ENCODE results near the gene KDM4C.
A peak's percentile ranks its signal among the peaks of the same experiment; 100 is the strongest.
"Not testable (repeated sequence)": the region's sequence is repeated elsewhere in the genome, so short reads cannot be mapped to it uniquely, and the experiment has no call there.

The KDM4C gene

DNA sequence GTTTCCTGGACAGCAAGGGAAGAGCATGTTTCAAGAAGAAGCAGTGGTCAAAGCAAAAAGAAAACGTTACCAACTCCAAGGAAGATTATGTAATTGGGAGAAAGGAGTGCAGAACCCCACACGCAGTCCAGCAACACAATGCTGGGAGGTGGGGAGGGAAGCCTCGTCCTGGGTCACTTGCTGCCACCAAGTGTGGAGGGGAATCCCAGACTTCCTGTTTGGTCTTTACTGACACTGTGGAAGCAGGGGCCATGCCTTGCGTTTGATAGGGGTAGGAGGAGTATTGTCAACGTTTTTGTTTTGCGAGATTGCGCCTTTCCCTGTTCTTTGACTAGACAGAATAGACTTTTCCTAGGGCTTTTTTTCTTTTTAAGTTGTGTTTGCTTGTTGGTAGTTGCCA is 421.0 kb downstream of the KDM4C start:
- DNase-seq: peak; percentile 34

DNA sequence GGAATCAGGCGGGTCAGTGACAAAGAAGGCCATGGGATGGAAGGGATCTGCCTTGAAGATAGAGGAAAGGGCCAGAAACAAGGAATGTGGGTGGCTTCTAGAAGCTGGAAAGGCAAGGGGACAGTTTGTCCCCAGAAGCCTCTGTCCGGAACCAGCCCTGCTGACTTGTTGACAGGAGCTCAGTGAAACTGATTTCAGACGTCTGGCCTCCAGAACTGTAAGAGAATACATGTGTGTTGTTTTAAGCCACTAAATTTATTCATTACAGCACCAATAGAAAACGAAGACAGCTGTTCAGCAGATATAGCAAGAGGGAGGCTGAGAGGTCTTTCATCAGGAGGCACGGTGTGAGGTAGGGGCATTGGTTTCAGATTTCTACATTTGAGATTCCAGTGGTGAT is 422.5 kb downstream of the KDM4C start:
- no peak for DNase-seq

DNA sequence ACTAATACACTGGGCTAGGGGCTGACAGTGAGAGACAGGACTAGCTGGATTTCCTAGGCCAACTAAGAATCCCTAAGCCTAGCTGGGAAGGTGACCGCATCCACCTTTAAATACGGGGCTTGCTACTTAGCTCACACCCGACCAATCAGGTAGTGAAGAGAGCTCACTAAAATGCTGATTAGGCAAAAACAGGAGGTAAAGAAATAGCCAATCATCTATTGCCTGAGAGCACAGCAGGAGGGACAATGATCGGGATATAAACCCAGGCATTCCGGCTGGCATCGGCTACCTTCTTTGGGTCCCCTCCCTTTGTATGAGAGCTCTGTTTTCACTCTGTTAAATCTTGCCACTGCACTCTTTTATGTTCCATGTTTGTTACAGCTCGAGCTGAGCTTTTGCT is 425.4 kb downstream of the KDM4C start:
- not testable (repeated sequence) for DNase-seq

DNA sequence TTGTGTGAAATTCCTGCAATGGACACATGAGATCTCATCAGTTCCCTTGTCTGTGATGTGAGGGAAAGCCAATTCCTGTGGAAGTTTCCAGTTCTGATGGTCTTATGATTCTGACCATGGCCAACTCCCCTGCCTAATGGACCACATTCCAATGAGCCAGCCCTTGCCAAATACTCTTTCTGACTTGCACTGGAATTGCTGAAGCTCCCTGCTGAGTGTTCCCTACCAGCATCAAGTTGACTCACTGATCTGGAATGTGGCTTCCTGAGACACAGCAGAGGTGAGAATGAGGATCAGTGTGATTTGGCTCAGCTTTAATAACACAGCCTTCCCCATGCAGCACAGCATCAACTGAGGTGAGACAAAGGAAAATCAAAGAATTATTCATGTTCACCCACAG is 427.8 kb downstream of the KDM4C start:
- peak; percentile 30 for DNase-seq

DNA sequence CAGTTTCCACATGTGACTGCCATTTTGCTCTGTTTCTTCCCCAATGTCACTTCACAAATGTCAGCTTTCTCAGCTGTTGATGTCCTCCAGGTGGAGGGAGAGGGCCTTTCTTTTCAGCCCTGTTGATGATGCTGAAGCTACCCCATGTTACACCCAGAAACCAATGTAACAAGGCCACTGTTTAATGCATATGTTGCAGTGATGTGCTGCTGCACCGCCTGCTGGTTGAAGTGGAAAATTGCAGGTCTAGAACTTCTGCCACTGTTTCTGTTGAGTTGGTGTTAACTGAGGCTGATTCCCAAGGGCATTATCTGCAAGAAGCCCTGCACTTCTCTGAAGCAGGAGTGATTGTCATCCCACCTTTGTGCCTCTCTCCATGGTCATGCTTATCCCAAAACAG is 428.4 kb downstream of the KDM4C start:
- DNase-seq: peak; percentile 31

- no peak for DNase-seq
Observed at GRCh38 chr9:7192266-7192665, 434.5 kb downstream of the KDM4C start.

DNA sequence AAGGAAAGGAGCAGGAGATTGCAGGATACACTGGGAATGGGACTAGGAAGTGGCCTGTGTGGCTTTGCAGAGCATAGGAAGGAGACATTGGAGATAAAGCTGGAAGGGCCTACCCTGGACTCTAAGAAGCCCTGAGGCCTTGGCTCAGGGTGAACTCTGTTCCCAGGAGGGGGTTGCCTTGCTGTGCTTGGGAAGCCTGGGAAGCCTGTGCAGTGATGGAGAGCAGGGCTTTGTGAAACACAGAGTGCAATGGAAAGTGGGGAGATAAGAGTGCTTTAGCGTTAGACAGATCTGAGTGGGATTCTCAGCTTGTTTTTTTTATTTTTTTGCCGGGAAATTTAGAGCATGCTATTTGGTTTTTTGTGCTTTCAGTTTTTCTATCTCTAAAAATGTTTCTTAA is 437.8 kb downstream of the KDM4C start:
- no peak for DNase-seq

- no peak for DNase-seq
Observed at GRCh38 chr9:7196467-7196866, 438.7 kb downstream of the KDM4C start.

GRCh38 chr9:7201196-7201595 is 443.4 kb downstream of the KDM4C start:
- DNase-seq: no peak

- DNase-seq: no peak
Observed at GRCh38 chr9:7205806-7206205, 448.0 kb downstream of the KDM4C start.

DNA sequence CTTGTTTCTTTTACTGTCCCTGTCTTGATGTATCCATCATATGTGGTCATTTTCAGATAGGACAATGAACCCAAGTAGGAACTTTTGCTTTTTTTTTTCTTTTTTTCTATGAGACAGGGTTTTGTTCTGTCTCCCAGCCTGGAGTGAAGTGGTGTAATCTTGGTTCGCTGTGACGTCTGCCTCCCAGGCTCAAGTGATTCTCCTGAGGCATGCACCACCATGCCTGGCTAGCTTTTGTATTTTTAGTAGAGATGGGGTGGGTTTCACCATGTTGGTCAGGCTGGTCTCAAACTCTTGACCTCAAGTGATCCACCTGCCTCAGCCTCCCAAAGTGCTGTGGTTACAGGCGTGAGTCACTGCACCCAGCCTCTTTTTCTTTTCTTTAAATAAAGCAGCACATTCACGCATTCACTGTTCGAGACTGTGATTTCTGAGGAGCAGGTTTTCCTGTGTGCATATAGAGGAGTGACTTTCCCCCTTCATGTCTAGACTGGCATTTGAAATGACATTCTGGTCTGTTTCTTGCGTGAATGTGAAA is 448.5 kb downstream of the KDM4C start:
- no peak for DNase-seq

DNA sequence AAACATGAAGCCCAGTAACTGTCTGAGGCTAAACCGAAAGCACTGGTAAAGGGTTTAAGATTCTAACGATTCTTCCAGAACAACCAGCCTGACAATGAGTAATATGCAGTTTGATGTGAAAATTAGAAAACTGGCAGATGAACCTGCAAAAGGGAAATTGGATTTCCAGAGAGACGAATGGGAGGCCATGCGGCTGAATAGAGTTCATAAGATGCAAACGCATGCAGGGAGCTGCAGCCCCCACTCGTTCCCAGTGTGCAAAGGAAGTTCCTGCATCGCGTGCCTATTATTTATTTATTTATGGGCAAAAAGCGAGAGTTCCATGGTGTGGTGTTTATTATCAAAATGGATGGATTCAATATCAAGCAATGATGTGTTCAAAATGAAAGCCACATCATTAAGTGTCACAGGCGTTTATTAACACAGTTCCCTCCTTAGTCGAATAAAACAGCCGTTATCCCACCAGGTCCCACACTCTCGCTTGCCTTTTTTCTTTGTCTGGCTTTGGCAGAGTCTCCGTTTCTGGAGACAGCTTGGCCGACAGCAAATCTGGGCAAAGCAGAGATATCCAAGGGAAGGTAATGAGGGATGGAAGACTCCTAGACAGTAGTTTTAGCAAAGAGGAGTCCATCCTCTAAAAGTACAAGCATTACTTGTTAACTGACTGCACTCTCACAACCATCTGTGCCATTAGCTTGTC is 451.4 kb downstream of the KDM4C start:
- DNase-seq: no peak

GRCh38 chr9:7209990-7210389 is 452.2 kb downstream of the KDM4C start:
- no peak for DNase-seq

- no peak for DNase-seq
Observed at GRCh38 chr9:7210854-7211637, 453.3 kb downstream of the KDM4C start.

GRCh38 chr9:7211657-7212056 is 453.9 kb downstream of the KDM4C start:
- no peak for DNase-seq

DNA sequence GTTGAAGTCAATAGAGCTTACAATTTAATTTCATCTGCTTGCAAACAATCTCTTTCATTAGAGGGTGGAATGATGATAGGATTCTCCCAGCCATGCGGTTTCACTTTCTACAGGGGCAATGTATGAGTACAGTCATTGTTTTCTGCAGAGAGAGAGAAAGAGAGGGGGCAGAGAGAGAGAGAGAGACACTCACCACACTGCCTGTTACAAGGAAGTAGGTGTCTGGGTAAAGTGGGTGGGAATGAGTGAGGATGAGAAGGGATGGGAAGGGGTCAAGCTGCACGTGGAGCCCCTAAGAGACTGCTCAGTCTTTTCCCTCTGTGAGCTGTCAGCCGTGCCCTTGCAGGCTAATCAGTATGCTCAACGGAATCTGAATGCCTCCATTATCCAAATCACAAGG is 454.3 kb downstream of the KDM4C start:
- DNase-seq: no peak

DNA sequence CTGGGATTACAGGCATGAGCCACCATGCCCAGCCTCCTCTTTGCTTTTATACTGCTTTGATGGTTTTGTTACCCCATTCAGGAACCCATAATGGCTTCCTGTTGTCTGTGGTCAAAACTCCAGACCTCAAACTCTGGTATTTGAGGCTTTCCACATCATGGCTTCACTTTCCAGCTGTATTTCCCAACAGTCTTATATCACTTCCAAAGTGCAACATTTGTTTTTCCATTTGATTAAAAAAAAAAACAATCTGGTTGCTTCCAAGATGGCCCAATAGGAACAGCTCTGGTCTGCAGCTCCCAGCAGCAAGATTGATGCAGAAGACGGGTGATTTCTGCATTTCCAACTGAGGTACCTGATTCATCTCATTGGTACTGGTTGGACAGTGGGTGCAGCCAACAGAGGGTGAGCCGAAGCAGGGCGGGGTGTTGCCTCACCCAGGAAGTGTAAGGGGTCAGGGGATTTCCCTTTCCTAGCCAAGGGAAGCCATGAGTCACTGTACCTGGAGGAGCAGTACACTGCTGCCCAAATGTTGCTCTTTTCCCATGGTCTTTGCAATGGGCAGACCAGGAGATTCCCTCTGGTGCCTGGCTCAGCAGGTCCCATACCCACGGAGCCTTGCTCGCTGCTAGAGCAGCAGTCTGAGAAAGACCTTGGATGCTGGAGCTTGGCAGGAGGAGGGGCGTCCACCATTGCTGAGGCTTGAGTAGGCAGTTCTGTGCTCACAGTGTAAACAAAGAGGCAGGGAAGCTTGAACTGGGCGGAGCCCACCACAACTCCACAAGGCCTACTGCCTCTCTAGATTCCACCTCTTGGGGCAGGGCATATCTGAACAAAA is 458.4 kb downstream of the KDM4C start:
- peak; percentile 18 for DNase-seq

GRCh38 chr9:7223981-7224380 is 466.2 kb downstream of the KDM4C start:
- no peak for DNase-seq

Data from DMS53 (cell line).